Tibial nerve (tissue), 4 donors: Measurements from ENCODE around the gene CFL1.

Experiments
- EP300 ChIP-seq, 2 donors: sonication (generic); formaldehyde crosslinking; IDR thresholded peaks; one replicate each; pipeline ENCODE4 v1.6.1; 2017; ENCODE audit warnings: antibody characterized with exemption in 2 of 2, mild to moderate bottlenecking in 1 of 2
- POLR2A ChIP-seq, 2 donors: fragments of 450-650 bp; IDR thresholded peaks; one replicate each; pipeline ENCODE4 v1.6.1; 2017; ENCODE audit warnings: antibody characterized with exemption in 2 of 2, mild to moderate bottlenecking in 2 of 2, moderate library complexity in 2 of 2
- TF ChIP-seq, protein P1 (sequence below), 5 experiments: fragments of 200-600 bp in 3 of 5; fragments of 450-650 bp in 2 of 5; sonication (generic) in 3 of 5; IDR thresholded peaks; one replicate each; pipeline ENCODE4 v1.5.1; 2016 to 2019; ENCODE audit warnings: antibody characterized with exemption in 5 of 5, mild to moderate bottlenecking in 3 of 5, moderate library complexity in 2 of 5

DNA sequence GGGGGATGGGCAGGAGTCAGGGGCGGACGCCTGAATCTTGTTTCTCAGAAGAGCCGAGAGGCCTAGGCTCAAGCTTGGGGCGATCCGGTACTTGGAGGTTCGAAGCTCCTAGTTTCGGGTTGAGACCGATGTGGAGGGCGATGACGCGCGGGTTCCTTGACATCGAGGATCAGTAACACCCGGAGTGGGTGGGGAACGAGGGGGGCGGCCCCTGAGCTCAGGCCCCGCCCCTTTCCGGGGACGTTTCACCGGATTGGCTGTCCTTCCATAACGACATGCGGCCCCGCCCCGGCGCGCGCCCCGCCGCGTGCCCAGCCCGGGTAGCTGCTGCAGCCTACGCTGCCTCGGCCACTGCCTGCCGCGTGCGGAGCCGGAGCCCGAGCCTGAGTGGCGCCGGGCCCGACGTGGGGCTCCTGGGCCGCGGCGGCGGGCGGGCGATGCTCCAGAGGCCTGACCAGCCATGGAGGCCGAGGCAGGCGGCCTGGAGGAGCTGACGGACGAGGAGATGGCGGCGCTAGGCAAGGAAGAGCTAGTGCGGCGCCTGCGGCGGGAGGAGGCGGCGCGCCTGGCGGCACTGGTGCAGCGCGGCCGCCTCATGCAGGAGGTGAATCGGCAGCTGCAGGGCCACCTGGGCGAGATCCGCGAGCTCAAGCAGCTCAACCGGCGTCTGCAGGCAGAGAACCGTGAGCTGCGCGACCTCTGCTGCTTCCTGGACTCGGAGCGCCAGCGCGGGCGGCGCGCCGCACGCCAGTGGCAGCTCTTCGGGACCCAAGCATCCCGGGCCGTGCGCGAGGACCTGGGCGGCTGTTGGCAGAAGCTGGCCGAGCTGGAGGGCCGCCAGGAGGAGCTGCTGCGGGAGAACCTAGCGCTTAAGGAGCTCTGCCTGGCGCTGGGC, 32.6 kb upstream of the CFL1 start, which contains the start of gene CCDC85B:
- TF ChIP-seq, protein P1, sequence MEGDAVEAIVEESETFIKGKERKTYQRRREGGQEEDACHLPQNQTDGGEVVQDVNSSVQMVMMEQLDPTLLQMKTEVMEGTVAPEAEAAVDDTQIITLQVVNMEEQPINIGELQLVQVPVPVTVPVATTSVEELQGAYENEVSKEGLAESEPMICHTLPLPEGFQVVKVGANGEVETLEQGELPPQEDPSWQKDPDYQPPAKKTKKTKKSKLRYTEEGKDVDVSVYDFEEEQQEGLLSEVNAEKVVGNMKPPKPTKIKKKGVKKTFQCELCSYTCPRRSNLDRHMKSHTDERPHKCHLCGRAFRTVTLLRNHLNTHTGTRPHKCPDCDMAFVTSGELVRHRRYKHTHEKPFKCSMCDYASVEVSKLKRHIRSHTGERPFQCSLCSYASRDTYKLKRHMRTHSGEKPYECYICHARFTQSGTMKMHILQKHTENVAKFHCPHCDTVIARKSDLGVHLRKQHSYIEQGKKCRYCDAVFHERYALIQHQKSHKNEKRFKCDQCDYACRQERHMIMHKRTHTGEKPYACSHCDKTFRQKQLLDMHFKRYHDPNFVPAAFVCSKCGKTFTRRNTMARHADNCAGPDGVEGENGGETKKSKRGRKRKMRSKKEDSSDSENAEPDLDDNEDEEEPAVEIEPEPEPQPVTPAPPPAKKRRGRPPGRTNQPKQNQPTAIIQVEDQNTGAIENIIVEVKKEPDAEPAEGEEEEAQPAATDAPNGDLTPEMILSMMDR (IDR thresholded peaks at IDR 0.05): peak in 2 of 5 experiments; percentile 55 to 72
- peak; percentile 64 to 96 for TF ChIP-seq EP300 (IDR thresholded peaks at IDR 0.05)
- TF ChIP-seq POLR2A (IDR thresholded peaks at IDR 0.05): peak; percentile 87 to 98
